Left ventricle myocardium superior (tissue), 1 donor: ENCODE results near the gene SANBR. TPM values are rescaled to one million over a fixed set of nuclear protein-coding genes. Genes with fewer than 3 reads are reported as not detected.

ENCODE experiments used
- ATAC-seq: fragments of 200-7000 bp; cut with Tn5 transposase; one replicate; pipeline ENCODE4 v1.9.1; 2020; ENCODE audit warnings: mild to moderate bottlenecking, moderate library complexity
- DNase-seq: peaks from one replicate; pipeline ENCODE4 v3.0.0-alpha.2; 2020
- intact Hi-C: fragments of 100-400 bp; cut with micrococcal nuclease; formaldehyde crosslinking; loops from one replicate; pipeline ENCODE4 v1.11.0; 2022
- total RNA-seq: library from RNA; stranded (reverse); fragmentation: NEBNext Ultra II Directional; extraction: Animal tissue kit (Norgen Biotek cat#: 25700); gene quantifications from one replicate; pipeline ENCODE4 v1.2.1, GENCODE V29; 2021
- donor health status: DM: no; HTN: yes; CAD: no; lungs with severe emphysema.

SANBR gene
- total RNA-seq, 1 donor from 2014 or later = 6.4 TPM

DNA sequence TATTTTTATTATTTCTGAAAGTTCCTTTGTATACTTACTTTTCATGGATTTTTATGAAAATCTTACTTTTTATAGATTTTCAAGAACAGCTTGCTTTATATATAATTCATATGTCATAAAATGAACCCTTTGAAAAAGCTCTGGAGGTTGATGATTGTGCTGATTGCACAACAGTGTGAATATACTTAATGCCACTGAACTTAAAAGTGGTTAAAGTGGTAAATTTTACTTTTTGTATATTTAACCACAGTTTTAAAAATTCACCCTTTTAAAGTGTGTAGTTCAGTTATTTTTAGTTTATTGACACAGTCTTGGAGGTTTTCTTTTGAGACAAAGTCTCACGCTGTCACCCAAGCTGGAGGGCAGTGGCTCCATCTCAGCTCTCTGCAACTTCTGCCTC lies 8.4 kb downstream of the SANBR start:
- intact Hi-C loops = no loop called here
- ATAC-seq = no peak
- DNase-seq = no peak

- no peak for ATAC-seq
- intact Hi-C loops = no loop called here
- no peak for DNase-seq
Observed at GRCh38 chr2:61085883-61086282, 20.2 kb downstream of the SANBR start.

DNA sequence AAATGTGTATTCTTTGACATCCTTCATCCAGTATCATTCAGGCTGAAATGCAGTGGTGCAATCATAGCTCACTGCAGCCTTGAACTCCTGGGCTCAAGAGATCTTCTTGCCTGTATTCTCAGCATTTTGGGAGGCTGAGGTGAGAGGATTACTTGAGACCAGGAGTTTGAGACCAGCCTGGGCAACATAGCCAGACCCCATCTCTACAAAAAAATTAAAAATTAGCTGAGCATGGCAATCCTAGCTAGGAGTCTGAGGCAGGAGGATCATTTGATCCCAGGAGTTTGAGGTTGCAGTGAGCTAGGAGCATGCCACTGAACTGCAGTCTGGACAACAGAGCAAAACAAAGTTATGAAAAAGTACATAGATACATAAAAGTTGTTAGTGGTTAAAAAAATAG lies 24.1 kb downstream of the SANBR start:
- no peak for DNase-seq
- intact Hi-C loops = no loop called here

DNA sequence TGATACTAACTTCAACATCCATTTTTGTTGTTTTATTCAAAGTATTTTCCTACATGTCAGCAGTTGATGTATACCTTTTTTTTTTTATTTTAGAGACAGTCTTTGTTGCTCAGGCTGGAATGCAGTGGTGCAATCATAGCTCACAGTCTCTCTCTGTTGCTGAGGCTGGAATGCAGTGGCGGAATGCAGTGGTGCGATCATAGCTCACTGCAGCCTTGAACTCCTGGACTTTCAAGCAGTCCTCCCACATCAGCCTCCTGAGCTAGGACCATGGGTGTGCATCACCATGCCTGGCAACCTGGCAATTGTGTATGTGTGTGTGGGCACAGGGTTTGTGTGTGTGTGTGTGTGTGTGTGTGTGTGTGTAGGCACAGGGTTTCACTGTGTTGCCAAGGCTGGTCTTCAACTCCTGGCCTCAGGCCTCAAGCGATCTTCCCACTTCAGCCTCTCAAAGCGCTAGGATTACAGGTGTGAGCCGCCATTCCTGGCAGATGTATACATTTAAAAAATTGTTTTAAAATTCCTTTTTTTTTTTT lies 24.8 kb downstream of the SANBR start:
- intact Hi-C loops = no loop called here
- DNase-seq (no peak), ATAC-seq (no peak)

More for the DNA sequence above, 24.1 kb downstream of the SANBR start:
- ATAC-seq = no peak

GRCh38 chr2:61091485-61091884 lies 25.8 kb downstream of the SANBR start:
- ATAC-seq = no peak
- intact Hi-C loops = no loop called here

DNA sequence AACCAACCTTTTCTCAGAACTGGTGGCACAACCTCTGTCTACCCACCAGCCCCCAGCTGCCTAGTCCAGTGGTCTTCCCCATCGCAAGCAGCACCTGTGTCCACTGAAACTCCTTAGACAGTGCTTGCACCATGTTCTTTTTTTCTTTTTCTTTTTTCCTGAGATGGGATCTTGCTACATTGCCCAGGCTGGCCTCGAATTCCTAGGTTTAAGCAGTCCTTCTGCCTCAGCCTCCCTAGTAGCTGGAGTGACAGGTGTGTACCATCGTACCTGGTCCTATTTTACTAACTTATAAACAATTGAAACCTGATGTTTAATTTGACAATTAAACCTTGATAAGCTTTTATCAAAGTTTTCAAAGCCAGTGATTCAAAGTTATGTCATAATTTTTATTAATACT lies 30.8 kb downstream of the SANBR start:
- intact Hi-C loops = no loop called here
- DNase-seq = no peak
- ATAC-seq = no peak

More at GRCh38 chr2:61091485-61091884, 25.8 kb downstream of the SANBR start:
- no peak for DNase-seq

- DNase-seq = no peak
- intact Hi-C loops = no loop called here
- ATAC-seq = no peak
Observed at GRCh38 chr2:61100801-61101200, 35.1 kb downstream of the SANBR start.

DNA sequence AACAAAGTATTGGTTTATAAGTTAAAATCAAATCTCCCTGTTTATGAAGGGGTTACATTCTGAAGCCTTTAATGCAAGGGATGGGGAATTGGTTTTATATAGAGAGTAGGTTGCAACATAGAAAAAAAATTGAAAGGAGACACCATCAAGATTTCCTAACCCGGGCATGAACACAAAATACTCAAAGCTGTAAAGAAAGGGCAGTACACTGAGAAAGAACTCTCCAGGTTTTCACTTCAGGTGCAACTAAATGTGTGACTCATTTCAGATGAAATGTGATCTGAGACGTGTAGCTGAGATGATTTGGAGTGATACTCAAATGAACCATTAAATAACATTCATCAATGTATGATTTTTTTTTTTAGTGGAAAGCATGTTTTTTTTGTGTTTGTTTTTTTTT lies 43.6 kb downstream of the SANBR start:
- no peak for ATAC-seq
- DNase-seq = no peak
- intact Hi-C loops = no loop called here

DNA sequence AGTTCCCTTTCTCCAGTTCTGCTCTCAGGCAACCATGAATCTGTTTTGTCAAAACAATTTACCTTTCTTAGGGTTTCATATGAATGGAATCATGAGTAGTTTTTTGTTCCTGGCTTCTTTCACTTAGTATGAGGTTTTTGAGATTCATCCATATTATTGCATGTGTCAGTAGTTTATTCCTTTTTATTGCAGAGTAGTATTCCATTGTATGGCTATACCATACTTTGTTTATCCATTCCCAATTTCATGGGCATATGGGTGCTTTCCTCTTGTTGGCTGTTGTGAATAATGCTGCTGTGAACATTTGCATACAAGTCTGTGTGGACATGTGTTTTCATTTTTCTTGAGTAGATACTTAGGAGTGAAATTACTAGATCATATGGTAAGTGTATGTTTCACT lies 46.0 kb downstream of the SANBR start:
- no peak for ATAC-seq
- no peak for DNase-seq
- intact Hi-C loops = no loop called here

DNA sequence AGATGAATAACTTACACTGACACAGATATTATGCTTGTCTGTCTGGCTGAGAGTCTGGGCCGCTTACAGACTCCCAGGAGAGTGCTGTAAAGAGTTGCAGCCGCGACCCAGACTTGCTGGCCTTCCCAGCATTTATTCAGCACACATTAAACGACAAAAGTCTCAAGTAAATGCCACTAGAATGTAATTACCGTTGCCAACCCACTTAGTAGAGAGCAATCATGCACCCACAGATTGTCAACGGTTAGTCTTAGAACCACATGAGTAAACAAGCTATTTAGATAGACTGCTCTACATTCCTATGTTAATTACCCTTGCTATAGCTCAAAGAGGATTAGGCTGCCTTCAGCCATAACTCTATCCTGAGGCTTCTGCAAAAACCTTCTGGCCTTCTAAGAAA lies 48.5 kb downstream of the SANBR start:
- intact Hi-C loops = no loop called here
- no peak for DNase-seq
- no peak for ATAC-seq

Other genes with a start within 250 kb of the SANBR start
- gene REL, start 184.3 kb upstream of the SANBR start, total RNA-seq = 5.6 TPM
- gene PEX13, start 48.2 kb upstream of the SANBR start, total RNA-seq = 25.7 TPM
- 5.5 TPM for gene PUS10, start 47.6 kb upstream of the SANBR start, total RNA-seq
- gene C2orf74, start 96.3 kb downstream of the SANBR start, total RNA-seq = 28.0 TPM